AG09309 (cell line): ENCODE results near the gene PLEKHM1.
A peak's percentile ranks its signal among the peaks of the same experiment; 100 is the strongest.
"Not testable (repeated sequence)": the region's sequence is repeated elsewhere in the genome, so short reads cannot be mapped to it uniquely, and the experiment has no call there.

Experiments
- DNase-seq: peaks from one replicate; pipeline ENCODE4 v3.0.0-alpha.2; 2010; ENCODE audit warnings: low read depth
- H3K4me3 ChIP-seq: 2 replicates; pipeline ENCODE4 v1.5.1; 2011; ENCODE audit warnings: mild to moderate bottlenecking, low read depth, low read length, moderate library complexity; ENCODE audit not compliant: control insufficient read depth
- TF ChIP-seq, protein P1 (sequence below): IDR thresholded peaks from 2 replicates; pipeline ENCODE4 v1.5.1; 2011; ENCODE audit warnings: mild to moderate bottlenecking, low read depth, low read length, inconsistent platforms; ENCODE audit not compliant: insufficient read depth, control insufficient read depth; ENCODE audit errors: missing control alignments

Gene PLEKHM1

DNA sequence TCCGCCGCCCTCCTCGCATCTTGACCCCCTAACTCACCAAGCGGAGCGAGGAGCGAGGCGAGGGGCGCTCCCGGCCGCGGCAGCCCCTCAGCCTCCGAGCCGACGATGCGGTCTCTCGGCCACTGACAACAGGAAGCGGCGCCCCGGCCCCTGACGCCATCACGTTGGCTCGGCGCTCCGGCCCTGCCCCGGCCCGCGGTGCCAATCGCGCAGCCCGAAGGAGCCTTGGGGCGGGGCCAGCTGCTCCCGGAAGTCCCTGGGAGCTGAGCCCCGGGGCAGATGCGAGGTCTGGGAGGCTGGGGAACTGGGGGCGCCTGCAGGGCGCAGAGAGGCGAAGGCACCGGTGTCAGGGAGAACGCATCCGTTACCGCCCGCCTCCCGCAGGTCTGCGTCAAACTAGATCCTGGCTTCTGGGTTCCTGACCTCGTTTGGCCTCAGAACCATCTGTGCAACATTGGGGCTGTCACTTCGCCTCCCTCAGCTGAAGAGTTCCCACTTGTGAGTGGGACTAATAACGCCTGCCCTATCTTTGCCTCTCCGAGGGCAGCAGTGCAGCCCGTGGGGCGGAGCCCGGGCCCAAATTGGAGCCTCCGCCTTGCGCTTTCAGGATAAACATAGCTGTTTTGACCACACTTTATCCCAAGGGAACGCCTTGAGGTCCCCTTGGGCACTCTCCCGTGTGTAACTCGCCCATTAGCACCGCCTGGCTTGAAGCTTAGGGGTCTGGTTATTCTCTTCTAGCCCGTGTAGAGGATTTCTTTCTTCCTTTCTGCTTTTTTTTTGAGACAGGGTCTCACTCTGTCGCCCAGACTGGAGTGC is at the start of gene PLEKHM1:
PLEKHM1 (minus strand) TSS at position 107 of the 819 bp plus-strand sequence. CDS start 8,237 bp downstream, outside the sequence.
- peak; percentile 8 for DNase-seq
- H3K4me3 ChIP-seq = peak within 1 kb of the TSS; percentile 56

DNA sequence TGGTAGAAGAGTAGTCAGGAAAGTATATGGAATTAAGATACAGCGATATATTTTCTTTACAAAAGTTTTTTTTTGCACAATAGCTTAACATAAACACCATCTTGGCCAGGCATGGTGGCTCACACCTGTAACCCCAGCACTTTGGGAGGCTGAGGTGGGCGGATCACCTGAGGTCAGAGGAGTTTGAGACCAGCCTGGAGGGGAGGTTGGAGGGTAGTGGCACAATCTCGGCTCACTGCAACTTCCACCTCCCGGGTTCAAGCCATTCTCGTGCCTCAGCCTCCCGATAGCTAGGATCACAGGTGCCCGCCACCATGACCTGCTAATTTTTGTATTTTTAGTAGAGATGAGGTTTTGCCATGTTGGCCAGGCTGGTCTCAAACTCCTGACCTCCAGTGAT is 47.6 kb upstream of the PLEKHM1 start:
- H3K4me3 ChIP-seq, DNase-seq: not testable (repeated sequence)

DNA sequence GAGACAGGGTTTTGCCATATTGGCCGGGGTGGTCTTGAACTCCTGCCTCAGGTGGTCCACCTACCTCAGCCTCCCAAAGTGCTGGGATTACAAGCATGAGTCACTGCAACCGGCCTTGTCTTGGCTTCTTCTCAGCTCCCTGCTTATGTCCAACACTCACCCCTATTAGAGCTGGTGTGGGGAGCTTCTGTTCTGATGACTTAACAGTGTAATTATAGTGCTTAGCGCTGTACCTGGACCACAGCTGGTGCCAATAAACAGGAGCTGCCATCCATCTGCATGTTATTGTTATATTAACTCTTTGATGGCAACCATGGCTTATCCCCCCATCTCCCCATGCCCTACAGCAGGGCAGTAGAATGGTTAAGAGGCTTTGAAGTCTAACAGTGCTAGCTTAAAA is 15.6 kb upstream of the PLEKHM1 start:
- not testable (repeated sequence) for DNase-seq, H3K4me3 ChIP-seq

DNA sequence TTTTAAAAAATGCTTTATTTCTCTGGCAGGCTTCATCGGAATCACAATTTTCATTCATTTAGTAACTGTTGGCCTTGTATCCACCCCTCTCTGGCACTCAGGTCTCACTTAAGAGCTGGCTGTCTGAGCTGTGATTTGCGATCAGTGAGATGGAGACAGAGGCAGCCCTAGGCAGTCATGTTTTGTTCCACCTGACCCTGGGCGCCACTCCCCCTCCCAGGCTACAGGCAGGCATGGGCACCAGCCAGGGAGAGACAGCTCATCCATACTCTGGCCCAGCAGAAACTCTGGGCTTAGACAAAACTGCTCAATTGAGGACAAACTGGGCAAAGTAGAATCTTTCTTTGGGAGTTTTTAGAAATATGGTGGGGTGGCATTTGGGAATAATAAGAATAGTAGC is 14.7 kb upstream of the PLEKHM1 start:
- not testable (repeated sequence) for H3K4me3 ChIP-seq, DNase-seq

DNA sequence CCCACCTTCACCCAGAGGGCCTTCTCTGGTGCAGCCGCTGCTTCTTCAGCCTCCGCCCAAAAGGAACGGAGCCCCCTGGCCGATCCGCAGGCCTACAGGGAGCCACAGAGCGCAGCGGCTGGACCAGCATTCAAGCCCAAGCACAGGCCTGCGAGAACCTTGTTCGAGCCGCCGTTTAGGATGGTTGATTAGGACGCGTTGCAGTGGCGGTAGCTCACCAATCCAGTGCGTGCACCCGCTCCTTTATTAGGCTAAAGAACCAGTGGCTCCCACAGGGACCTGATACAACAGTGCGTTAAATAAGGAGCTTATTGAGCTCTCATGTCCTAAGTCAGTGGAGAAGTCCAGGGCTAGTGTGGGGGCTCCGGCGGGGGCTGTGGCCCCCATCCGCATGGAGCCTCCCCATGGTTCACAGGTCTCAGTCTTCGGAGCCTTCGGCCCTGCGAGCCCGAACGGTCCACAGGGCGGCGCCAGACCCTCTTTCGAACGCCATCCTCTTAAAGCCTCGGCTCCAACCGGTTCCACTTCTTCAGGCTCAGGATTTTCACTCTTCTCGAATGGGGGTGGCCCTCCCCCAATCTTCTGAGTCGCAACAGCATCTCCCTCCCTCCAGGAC is 10.7 kb upstream of the PLEKHM1 start:
- not testable (repeated sequence) for DNase-seq, H3K4me3 ChIP-seq
- TF ChIP-seq, protein P1, sequence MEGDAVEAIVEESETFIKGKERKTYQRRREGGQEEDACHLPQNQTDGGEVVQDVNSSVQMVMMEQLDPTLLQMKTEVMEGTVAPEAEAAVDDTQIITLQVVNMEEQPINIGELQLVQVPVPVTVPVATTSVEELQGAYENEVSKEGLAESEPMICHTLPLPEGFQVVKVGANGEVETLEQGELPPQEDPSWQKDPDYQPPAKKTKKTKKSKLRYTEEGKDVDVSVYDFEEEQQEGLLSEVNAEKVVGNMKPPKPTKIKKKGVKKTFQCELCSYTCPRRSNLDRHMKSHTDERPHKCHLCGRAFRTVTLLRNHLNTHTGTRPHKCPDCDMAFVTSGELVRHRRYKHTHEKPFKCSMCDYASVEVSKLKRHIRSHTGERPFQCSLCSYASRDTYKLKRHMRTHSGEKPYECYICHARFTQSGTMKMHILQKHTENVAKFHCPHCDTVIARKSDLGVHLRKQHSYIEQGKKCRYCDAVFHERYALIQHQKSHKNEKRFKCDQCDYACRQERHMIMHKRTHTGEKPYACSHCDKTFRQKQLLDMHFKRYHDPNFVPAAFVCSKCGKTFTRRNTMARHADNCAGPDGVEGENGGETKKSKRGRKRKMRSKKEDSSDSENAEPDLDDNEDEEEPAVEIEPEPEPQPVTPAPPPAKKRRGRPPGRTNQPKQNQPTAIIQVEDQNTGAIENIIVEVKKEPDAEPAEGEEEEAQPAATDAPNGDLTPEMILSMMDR = peak; percentile 23

DNA sequence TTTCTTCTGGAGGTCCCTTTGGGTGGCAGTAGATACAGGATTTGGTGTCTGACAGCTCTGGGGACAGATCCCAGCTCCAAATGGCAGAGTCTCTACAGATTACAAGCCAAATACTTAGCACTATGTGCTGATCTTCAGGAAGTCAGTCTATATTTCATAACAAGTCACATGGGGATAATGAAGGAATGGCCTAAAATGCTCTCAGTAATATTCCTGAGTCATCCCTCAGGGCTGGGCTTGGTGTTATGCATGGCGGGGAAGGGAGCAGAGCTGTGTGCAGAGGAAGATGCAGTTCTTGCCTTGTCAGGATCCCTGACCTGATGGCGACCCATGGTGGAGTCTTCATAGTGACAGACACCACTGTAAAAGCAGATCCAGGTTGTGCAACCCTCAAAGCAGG is 10.0 kb upstream of the PLEKHM1 start:
- not testable (repeated sequence) for H3K4me3 ChIP-seq, DNase-seq

DNA sequence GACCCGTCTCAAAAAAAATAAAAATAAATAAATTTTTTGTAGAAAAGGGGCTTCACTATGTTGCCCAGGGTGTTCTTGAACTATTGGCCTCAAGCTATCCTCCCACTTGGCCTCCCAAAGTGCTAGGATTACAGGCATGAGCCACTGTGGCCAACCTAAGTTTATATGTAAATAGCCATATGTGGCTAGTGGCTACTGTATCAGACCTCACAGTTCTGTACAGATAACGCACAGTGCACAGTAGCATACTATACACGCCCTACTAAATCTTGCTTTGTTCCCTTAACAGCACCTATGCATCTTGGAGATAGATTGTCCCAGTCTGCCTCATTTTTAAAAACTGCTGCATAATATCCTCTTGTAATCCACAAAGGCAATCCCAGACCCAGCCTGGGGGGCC is 8.7 kb upstream of the PLEKHM1 start:
- not testable (repeated sequence) for DNase-seq

DNA sequence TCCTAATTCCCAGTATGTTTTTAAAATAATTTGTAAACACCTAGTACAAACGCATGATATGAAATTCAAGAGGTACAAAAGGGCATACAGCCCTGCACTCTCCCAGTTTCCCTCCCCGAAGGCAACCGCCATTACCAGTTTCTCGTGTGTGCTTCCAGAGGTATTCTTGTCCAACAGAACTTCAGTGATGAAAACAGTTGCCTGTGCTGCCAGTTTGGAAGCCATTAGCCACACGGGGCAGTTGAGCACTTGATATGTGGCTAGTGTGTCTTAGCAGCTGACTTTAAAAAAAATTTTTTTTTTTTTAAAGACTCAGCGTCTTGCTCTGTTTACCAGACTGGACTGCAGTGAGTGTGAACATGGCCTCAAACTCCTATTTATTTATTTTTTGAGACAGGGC is 7.9 kb upstream of the PLEKHM1 start:
- not testable (repeated sequence) for H3K4me3 ChIP-seq, DNase-seq

More for the DNA sequence above, 8.7 kb upstream of the PLEKHM1 start:
- H3K4me3 ChIP-seq = not testable (repeated sequence)

DNA sequence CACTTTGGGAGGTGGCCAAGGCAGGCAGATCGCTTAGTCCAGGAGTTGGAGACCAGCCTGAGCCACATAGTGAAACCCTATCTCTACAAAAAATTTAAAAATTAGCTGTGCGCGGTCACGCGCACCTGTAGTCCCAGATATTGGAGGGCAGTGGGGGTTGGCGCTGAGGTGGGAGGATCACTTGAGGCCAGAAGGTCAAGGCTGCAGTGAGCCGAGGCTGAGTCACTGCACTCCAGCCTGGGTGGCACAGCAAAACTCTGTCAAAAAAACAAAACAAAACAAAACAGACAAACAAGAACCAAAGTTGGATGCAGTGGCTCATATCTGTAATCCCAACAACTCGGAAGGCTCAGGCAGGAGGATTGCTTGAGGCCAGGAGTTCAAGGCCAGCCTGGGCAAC is 6.9 kb upstream of the PLEKHM1 start:
- not testable (repeated sequence) for H3K4me3 ChIP-seq, DNase-seq

DNA sequence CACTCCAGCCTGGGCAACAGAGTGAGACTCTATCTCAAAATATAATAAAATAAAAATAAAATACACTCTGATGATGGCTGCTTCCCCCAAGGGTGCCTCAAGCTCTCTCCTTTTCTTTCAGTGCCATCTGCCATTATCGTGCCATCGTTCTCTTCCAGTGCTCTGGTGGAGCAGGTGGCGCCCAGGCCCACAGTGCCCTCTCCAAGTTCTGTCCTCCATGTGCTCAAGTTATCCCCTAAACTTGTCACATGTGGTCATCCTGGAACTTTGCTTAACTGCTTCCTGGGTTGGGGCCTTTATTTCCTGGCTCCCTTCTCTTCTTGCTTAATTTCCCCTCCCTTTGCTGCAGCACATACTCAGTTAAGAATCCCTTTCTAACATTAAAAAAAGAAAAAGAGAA is 6.0 kb upstream of the PLEKHM1 start:
- DNase-seq = not testable (repeated sequence)

DNA sequence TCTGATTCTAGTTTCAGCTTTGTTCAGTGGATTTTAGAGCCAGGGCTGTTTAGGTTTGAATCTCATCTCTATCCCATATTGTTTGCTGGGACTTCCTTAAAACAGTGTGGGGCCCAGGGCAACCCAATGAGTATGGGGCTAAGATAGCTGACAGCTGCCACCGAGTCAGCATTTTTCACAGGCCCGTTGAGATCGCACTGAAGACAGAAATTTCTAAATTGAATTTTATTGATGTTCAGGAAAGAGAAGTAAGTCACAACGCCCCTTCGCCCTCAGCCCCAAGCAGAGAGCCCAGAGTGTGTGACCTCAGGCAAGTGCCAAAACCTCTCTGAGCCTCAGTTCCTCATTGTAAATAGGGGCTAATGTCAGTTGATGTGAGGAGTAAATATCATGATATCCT is 4.0 kb upstream of the PLEKHM1 start:
- H3K4me3 ChIP-seq, DNase-seq: not testable (repeated sequence)

More for the DNA sequence above, 6.0 kb upstream of the PLEKHM1 start:
- H3K4me3 ChIP-seq = not testable (repeated sequence)

DNA sequence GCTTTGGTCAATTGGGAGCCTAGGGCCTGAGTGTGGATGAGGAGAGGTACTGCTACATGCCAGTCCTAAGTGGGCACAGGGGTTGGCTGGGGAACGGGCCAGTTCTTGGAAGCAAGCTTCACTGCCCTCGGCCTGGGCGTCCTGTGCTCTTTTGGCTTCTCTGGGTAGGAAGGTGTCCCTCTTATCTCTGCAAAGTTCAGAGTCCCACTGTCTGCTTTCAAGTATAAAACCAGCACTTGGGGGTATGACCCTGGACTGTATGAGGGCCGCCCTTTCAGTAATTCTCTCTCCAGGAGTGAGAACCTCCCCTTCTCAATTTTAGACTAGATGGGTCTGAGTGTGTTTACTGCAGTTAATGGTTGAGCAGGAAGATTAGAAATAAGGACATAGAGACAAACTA is 1.6 kb upstream of the PLEKHM1 start:
- DNase-seq, H3K4me3 ChIP-seq: not testable (repeated sequence)

DNA sequence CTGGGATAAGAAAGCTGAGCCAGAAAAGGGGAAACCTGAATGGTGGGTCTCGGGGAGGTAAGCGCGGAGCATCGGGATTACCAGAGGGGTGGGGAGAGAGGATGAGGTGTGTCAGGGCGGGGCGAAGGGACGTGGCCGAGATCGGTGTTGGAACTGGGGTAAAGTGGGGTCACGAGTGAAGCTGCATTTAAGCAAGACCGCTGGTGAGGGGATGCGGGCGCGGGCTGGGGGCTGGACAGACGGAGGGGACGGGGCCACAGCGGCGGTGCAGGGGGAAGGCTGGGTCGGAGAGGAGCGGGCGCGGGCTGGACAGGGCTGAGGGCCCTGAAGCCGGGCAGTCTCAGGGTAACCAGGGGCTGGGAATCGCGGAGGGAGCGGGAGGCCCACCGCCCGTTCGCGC is 323 bp downstream of the PLEKHM1 start:
- peak overlapping the region; percentile 56 for H3K4me3 ChIP-seq
- not testable (repeated sequence) for DNase-seq

DNA sequence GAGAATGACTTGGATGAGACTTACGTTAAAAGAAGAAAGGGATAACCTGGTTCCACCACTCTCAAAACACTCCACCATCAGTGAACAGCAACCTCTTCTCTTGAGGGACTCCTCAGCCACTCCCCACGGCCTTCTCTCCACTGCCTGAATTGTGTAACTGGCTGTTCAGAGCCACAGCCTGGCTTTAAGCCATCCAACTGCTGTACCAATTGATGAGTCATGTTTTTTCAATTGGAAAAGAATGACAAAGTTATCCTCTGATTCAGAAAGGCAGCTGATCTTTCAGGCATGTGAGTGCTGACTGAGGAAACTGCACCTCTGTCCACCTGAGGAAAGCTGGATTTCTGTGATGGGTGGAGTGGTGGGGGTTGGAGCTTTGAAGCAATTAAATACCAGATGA is 2.8 kb downstream of the PLEKHM1 start:
- DNase-seq = peak; percentile 56
- H3K4me3 ChIP-seq = not testable (repeated sequence)

DNA sequence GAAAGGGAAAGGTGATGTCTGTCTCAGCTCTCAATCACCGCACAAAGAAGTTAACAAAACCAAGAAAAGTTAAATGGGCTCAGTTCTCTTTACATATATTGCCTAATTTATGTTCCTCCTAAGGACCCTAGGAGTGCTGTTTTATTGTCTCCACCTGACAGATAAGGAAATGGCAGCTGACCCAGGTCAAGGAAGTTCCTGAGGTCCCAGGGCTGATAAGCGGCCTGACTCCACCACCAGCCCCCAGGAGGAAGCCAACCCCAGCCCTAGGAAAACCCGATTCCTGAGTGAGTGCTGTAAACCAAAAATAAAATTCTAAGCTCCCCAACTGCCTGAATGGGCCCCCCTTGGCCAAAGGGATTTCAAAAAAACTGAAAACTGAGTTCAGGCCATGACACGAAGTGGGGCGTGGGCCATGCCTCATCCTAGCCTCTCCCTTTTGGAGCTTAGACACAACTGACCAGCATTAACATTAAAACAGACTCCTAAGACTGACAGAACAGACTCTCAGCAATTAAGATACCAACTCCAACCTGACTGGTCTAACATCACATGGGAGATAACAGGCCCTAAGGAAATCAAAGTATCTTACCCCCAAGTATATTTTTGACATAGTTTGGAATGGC is 6.8 kb downstream of the PLEKHM1 start:
- not testable (repeated sequence) for H3K4me3 ChIP-seq, DNase-seq

DNA sequence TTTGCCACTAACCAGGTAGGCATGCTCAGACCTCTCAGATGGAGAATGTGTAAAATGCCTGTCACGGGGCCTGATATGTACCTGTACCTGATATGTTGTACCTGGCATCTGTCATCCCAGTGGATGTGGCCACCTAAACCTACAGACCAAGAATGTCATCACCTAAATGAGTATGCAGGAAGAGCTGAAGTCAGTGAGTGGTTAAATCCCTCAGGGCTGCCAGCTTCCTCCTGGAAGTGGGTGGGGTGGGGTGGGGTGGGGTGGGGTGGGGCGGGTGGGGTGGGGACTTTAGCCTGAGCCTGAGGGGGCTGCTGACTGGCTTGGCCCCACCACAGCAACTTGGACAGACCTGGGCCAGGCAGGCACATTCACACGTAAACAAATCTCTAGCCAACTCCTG is 7.3 kb downstream of the PLEKHM1 start:
- not testable (repeated sequence) for DNase-seq, H3K4me3 ChIP-seq

DNA sequence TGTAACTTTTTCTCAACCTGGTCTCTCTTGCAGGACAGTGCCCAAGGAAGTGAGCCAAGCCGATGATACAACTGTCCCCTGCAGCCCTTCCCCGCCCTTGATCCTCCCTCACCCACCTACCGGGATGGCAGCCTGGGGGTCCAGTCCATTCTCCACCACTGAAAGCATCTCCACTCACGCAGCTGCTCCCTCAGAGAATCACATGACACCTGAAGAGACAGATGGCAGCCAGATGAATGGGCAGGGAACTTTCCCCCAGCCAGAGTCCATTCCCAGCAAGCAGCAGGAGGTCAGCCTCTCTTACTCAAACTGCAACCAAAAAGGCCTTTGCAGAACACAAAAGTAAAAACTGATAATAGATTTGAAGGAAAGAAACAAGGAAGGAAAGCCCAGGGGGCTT is 8.2 kb downstream of the PLEKHM1 start:
- DNase-seq, H3K4me3 ChIP-seq: not testable (repeated sequence)

DNA sequence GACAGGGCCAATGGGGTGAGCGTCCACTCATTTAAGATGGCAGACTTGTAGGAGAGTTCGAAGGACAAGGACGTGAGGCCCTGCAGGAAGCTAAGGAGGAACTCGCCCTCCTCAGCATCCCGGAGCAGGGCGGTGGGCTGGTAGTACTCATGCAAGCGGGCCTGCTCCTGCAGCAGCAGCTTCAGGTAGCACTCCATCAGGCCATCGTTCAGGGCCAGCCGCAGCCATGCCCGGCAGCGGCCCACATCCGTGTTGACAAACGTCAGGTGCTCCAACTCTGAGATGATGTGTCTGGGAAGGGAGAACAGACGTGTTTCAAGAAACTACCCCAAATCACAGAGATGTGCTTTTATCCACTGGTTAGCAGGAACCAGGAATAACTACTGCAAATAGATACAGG is 15.1 kb downstream of the PLEKHM1 start:
- not testable (repeated sequence) for H3K4me3 ChIP-seq, DNase-seq
